Natural killer cell (primary cell): Measurements from ENCODE around the gene TAPBPL. TPM values are rescaled to one million over a fixed set of nuclear protein-coding genes. Genes with fewer than 3 reads are reported as not detected.

Experiments
- ATAC-seq, 3 donors: fragments of 150-1000 bp in 2 of 3; fragments of 200-7000 bp in 1 of 3; cut with Tn5 transposase; 1 replicate in 1 of 3; 2 replicates in 2 of 3; pipeline ENCODE4 v1.10.0; 2021; ENCODE audit warnings: mild to moderate bottlenecking in 2 of 3, moderate library complexity in 2 of 3
- DNase-seq, 2 donors: peaks; one replicate each; pipeline versions ENCODE4 v3.0.0 to v3.0.0-alpha.2; 2013 to 2021; ENCODE audit warnings: mixed read lengths in 1 of 2
- H3K27ac ChIP-seq: one replicate; pipeline ENCODE4 v1.5.1; 2013; ENCODE audit warnings: mild to moderate bottlenecking, low read length
- H3K27me3 ChIP-seq: one replicate; pipeline ENCODE4 v1.6.1; 2013; ENCODE audit warnings: low read length; ENCODE audit not compliant: control insufficient read depth, insufficient read depth
- H3K36me3 ChIP-seq: one replicate; pipeline ENCODE4 v1.6.1; 2013; ENCODE audit warnings: low read length; ENCODE audit not compliant: control insufficient read depth, insufficient read depth
- H3K4me1 ChIP-seq: one replicate; pipeline ENCODE4 v1.6.1; 2013; ENCODE audit warnings: low read length; ENCODE audit not compliant: control insufficient read depth, insufficient read depth
- H3K4me3 ChIP-seq: one replicate; pipeline ENCODE4 v1.5.1; 2013; ENCODE audit warnings: low read length
- H3K9me3 ChIP-seq: one replicate; pipeline ENCODE4 v1.6.1; 2013; ENCODE audit warnings: low read length; ENCODE audit not compliant: control insufficient read depth, insufficient read depth
- H3K27ac Mint-ChIP-seq, 2 donors: one replicate each; pipeline ENCODE4 v1.8.0; 2022; ENCODE audit warnings: mild to moderate bottlenecking in 2 of 2, mixed read lengths in 2 of 2, moderate library complexity in 1 of 2
- H3K27me3 Mint-ChIP-seq, 2 donors: one replicate each; pipeline ENCODE4 v1.8.0; 2022; ENCODE audit warnings: low read depth in 2 of 2, mixed read lengths in 2 of 2
- H3K36me3 Mint-ChIP-seq: one replicate; pipeline ENCODE4 v1.8.0; 2022; ENCODE audit warnings: mixed read lengths
- H3K4me1 Mint-ChIP-seq, 2 donors: one replicate each; pipeline ENCODE4 v1.8.0; 2022; ENCODE audit warnings: mixed read lengths in 2 of 2
- H3K4me3 Mint-ChIP-seq: one replicate; pipeline ENCODE4 v1.8.0; 2022; ENCODE audit warnings: mild to moderate bottlenecking, moderate library complexity, mixed read lengths
- H3K9me3 Mint-ChIP-seq, 2 donors: one replicate each; pipeline ENCODE4 v1.8.0; 2022; ENCODE audit warnings: mixed read lengths in 2 of 2
- WGBS: methylation state at CpG from one replicate; pipeline ENCODE4 v1.1.7; 2013; ENCODE audit warnings: missing lambda C conversion rate; ENCODE audit not compliant: insufficient coverage; 5-methylcytosine and 5-hydroxymethylcytosine counted together
- intact Hi-C: fragments of 100-400 bp; cut with micrococcal nuclease; formaldehyde crosslinking; loops from one replicate; pipeline ENCODE4 v1.14.2; 2022
- total RNA-seq, 4 donors: library from RNA; stranded (reverse); fragments of 120-200 nt in 1 of 4; gene quantifications; one replicate each; pipeline versions ENCODE4 v1.2.3 to v1.2.4, GENCODE V29; 2013 to 2022
- TF ChIP-seq, protein P1 (sequence below): fragments of 200-600 bp; IDR thresholded peaks from one replicate; pipeline ENCODE4 v1.8.0; 2022; ENCODE audit warnings: antibody characterized with exemption

Gene TAPBPL
- total RNA-seq, 3 donors from 2014 or later (not counting 1 experiment from before 2014, with no cell fraction given), result 43.0 to 51.4 (median 46.9) TPM

DNA sequence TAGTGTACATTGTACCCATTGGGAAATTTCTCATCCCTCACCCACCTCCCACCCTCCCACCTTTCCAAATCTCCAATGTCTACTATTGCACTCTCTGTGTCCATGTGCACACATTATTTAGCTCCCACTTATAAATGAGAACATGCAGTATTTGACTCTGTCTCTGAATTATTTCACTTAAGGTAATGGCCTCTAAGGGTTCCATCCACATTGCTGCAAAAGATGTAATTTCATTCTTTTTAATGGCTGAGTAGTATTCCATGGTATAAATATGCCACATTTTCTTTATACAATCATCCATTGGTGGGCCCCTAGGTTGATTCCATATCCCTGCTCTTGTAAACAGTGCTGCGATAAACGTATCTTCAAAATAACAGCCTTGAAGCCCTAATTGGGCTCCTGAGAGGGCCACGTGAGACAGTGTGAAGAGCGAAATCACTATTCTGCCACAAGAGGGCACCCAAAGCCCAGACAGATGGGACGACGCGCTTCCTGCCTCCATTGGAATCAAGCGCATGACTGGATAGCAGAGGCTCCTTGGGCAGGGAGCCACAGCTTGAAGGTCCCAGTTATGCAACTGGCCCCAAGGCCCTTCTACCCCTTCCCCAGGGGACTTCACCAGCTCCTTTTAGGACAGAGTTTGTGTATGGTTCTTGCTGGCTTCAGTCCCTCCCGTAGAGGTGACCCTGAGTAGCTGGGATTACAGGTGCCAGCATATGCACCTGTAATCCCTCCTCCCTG lies 28.4 kb upstream of the TAPBPL start:
- DNase-seq, result peak; percentile 61 to 95
- Histone ChIP-seq H3K27ac (no peak overlapping the region), H3K36me3 (no peaks in the 10 kb centered on the region), H3K4me3 (no peak overlapping the region), H3K27me3 (no peaks in the 10 kb centered on the region), H3K9me3 (no peaks in the 10 kb centered on the region), H3K4me1 (peaks cover 32% of the 10 kb centered on the region)
- intact Hi-C loops, result loop anchor here (1.0 to 2.0 kb wide), 4 partner anchors 42 to 115 kb away; partner anchors contain the start of gene MRPL51
- peak; percentile 91 to 96 (median 93) for ATAC-seq
- Mint-ChIP-seq H3K4me3 (no peak overlapping the region), H3K9me3 (no peaks in the 10 kb centered on the region), H3K27me3 (no peaks in the 10 kb centered on the region), H3K4me1 (peaks cover 0 to 26% of the 10 kb centered on the region in 2 donors), H3K27ac (peak overlapping the region in 1 of 2 donors; percentile 68), H3K36me3 (no peaks in the 10 kb centered on the region)
- WGBS, result 11% methylated on average over 9 of the region's 9 CpGs
- TF ChIP-seq, protein P1, sequence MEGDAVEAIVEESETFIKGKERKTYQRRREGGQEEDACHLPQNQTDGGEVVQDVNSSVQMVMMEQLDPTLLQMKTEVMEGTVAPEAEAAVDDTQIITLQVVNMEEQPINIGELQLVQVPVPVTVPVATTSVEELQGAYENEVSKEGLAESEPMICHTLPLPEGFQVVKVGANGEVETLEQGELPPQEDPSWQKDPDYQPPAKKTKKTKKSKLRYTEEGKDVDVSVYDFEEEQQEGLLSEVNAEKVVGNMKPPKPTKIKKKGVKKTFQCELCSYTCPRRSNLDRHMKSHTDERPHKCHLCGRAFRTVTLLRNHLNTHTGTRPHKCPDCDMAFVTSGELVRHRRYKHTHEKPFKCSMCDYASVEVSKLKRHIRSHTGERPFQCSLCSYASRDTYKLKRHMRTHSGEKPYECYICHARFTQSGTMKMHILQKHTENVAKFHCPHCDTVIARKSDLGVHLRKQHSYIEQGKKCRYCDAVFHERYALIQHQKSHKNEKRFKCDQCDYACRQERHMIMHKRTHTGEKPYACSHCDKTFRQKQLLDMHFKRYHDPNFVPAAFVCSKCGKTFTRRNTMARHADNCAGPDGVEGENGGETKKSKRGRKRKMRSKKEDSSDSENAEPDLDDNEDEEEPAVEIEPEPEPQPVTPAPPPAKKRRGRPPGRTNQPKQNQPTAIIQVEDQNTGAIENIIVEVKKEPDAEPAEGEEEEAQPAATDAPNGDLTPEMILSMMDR, result peak; percentile 79

- Histone ChIP-seq H3K27ac (no peak overlapping the region), H3K9me3 (no peaks in the 10 kb centered on the region), H3K27me3 (no peaks in the 10 kb centered on the region), H3K4me3 (no peak overlapping the region), H3K4me1 (peaks cover 32% of the 10 kb centered on the region), H3K36me3 (no peaks in the 10 kb centered on the region)
- WGBS, result 56% methylated on average over 6 of the region's 6 CpGs
- Mint-ChIP-seq H3K4me3 (no peak overlapping the region), H3K36me3 (no peaks in the 10 kb centered on the region), H3K9me3 (no peaks in the 10 kb centered on the region), H3K27me3 (no peaks in the 10 kb centered on the region), H3K27ac (peak overlapping the region in 1 of 2 donors; percentile 68), H3K4me1 (peaks cover 0 to 26% of the 10 kb centered on the region in 2 donors)
- DNase-seq, result no peak
- TF ChIP-seq, protein P1, result no peak
- ATAC-seq, result no peak
- intact Hi-C loops, result no loop called here
These were observed 27.9 kb upstream of the TAPBPL start for GRCh38 chr12:6424008-6424347.

DNA sequence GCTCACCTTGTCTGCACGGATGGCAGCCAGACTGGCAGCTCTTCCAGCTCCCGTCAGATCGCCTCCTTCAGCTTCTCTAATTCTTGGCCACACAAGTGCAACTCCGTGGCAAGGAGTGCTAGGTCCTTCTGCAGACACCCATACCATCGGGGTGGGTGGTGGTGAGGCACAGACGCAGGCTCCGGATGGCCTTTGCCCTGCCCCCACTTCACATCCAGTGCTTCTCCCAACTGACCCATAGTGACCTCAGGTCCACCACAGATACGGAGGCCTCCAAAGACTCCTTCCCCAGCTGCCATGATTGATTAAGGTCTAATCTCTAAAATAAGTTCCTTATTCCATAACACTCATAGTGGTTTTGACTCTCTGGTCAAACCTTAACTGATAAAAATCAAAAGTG lies 27.0 kb upstream of the TAPBPL start:
- DNase-seq (no peak), ATAC-seq (peak in 1 of 3 donors; percentile 48)
- 90% methylated on average over 8 of the region's 8 CpGs for WGBS
- Histone ChIP-seq H3K4me1 (peaks cover 32% of the 10 kb centered on the region), H3K27me3 (no peaks in the 10 kb centered on the region), H3K27ac (no peak overlapping the region), H3K4me3 (no peak overlapping the region), H3K9me3 (no peaks in the 10 kb centered on the region), H3K36me3 (no peaks in the 10 kb centered on the region)
- no peak overlapping the region for H3K27ac Mint-ChIP-seq
- no peaks in the 10 kb centered on the region for H3K9me3 Mint-ChIP-seq
- TF ChIP-seq, protein P1, result no peak
- no peaks in the 10 kb centered on the region for H3K27me3 Mint-ChIP-seq
- H3K4me1 Mint-ChIP-seq, result peaks cover 0 to 26% of the 10 kb centered on the region in 2 donors
- intact Hi-C loops, result no loop called here
- no peak overlapping the region for H3K4me3 Mint-ChIP-seq
- H3K36me3 Mint-ChIP-seq, result no peaks in the 10 kb centered on the region
